Measurements from ENCODE around the gene HSD17B14. TPM values are rescaled to one million over a fixed set of nuclear protein-coding genes. Genes with fewer than 3 reads are reported as not detected.

Gene HSD17B14
- total and polyA plus RNA-seq, 2 of the 13 experiments (the other 11 are each of a cell fraction or from before 2014, with no cell fraction given) = 0.58 to 1.2 TPM

- no peak for TF ChIP-seq ZFP90 (CRISPR knock-in tag; IDR thresholded peaks at IDR 0.05; ENCODE audit: borderline replicate concordance)
- peak in 1 of 2 experiments; percentile 17; a peak in 2 of 4 replicates for TF ChIP-seq POLR2A (IDR thresholded peaks at IDR 0.05; ENCODE audit: insufficient read depth in 1 of 2, low read depth in 2 of 2, low read length in 2 of 2)
- no peak for TF ChIP-seq CBX2 (IDR thresholded peaks at IDR 0.05; ENCODE audit: low read depth, low read length)
- no peak for TF ChIP-seq CBX2 (CRISPR knock-in tag; IDR thresholded peaks at IDR 0.05; ENCODE audit: low read depth)
- TF ChIP-seq MTF2 (CRISPR knock-in tag; IDR thresholded peaks at IDR 0.05; ENCODE audit: borderline replicate concordance) = no peak
- TF ChIP-seq DNMT3B (CRISPR knock-in tag; conservative IDR thresholded peaks at IDR 0.05) = 0 out of 2 replicates have a peak, but pooled peaks have one; percentile 5
- no peak for TF ChIP-seq ZNF367 (CRISPR knock-in tag; IDR thresholded peaks at IDR 0.05; ENCODE audit: borderline replicate concordance)
These were observed 37.4 kb upstream of the HSD17B14 start (continued) for GRCh38 chr19:48873476-48874302.

DNA sequence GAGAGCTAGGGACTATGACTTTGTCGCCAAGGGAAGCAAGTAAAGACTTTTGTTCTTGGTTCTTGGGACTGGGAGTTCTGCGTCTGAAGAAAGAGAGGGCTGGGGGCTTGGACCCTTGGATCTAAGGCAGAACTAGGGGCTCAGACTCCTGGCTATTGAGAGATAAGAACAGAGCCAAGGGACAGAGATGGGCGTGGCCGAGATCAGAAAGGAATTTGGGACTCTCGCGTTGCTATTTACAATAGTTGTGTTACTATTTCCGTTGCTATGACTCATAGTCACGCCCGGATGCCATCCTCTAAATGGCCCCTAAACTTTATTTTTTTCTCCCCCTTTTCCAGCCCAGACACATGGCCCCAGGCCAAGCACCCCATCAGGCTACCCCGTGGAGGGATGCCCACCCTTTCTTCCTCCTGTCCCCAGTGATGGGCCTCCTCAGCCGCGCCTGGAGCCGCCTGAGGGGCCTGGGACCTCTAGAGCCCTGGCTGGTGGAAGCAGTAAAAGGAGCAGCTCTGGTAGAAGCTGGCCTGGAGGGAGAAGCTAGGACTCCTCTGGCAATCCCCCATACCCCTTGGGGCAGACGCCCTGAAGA lies 36.7 kb upstream of the HSD17B14 start:
- Histone ChIP-seq H3K27me3 (ENCODE audit: control insufficient read depth in 1 of 2, insufficient read depth in 2 of 2, low read length in 2 of 2) (no peaks in the 10 kb centered on the region; a peak in 1 of 5 replicates), H3K27ac (ENCODE audit: extremely low read length, insufficient read depth, low read length) (peak overlapping the region; percentile 99), H3K9me3 (ENCODE audit: low read length) (no peaks in the 10 kb centered on the region), H3K4me1 (ENCODE audit: insufficient read depth, low read length) (peaks cover 51% of the 10 kb centered on the region), H3K9ac (ENCODE audit: insufficient read depth, low read depth, low read length) (peak overlapping the region; percentile 100), H4K20me1 (ENCODE audit: insufficient read depth, low read length) (peaks cover 32% of the 10 kb centered on the region), H3K36me3 (replicated peaks in 1 of 2; ENCODE audit: control insufficient read depth in 1 of 2, insufficient read depth in 2 of 2, low read length in 2 of 2) (peaks cover 9 to 32% of the 10 kb centered on the region in 2 experiments), H3K4me2 (ENCODE audit: low read depth, low read length) (peak overlapping the region; percentile 97), H3K79me2 (ENCODE audit: insufficient read depth, low read length) (peaks cover 34% of the 10 kb centered on the region), H3K4me3 (replicated peaks in 1 of 3; ENCODE audit: insufficient read depth in 1 of 3, low read depth in 2 of 3, low read length in 3 of 3) (peak overlapping the region; percentile 93 to 97 (median 94)), H2AFZ (ENCODE audit: low read length) (no peak overlapping the region)
- intact Hi-C loops (cut with micrococcal nuclease; ENCODE audit: unreplicated experiment) = loop anchor here (10.0 kb wide), 1 partner anchor 92 kb away; the partner anchor contains the start of gene FTL
- ChIA-PET POLR2A (interaction anchor here (0.6 to 6.9 kb wide), 11 partner anchors 8 to 120 kb away, joined by 3 to 88 read pairs (median 17); partner anchors contain the start of genes FTL, GYS1, NUCB1 and RUVBL2), CTCF (ENCODE audit: low intra/inter-chr PET ratio, low total read pairs) (no interaction called here)
- ATAC-seq = peak; percentile 67
- in situ Hi-C loops (cut with HindIII; ENCODE audit: extremely low pct_ligation_motif_present, low pct_unique_long_range_greater_than_20kb) = loop anchor here (5.0 kb wide), 1 partner anchor 89 kb away; no protein-coding TSS in a partner anchor
- DNase-seq (ENCODE audit: low spot score) = peak; percentile 93
- 3% methylated on average over 14 of the region's 14 CpGs for WGBS (ENCODE audit: low lambda C conversion rate)
- BruUV-seq (replicated peaks) = no TSS peak
- FAIRE-seq = peak; percentile 71
- TF ChIP-seq ARID3A (IDR thresholded peaks at IDR 0.05; ENCODE audit: low read depth, low read length) (0 out of 2 replicates have a peak, but pooled peaks have one; percentile 38), ZNF296 (CRISPR knock-in tag; conservative IDR thresholded peaks at IDR 0.05) (no peak), FOXK1 (CRISPR knock-in tag; IDR thresholded peaks at IDR 0.05; ENCODE audit: borderline replicate concordance, low read depth) (peak; percentile 68; the same call in 1 of the 2 replicates), MNT (IDR thresholded peaks at IDR 0.05) (no peak), ISX (CRISPR knock-in tag; conservative IDR thresholded peaks at IDR 0.05) (no peak), SMAD3 (CRISPR knock-in tag; IDR thresholded peaks at IDR 0.05) (0 out of 2 replicates have a peak, but pooled peaks have one; percentile 8), NRL (CRISPR knock-in tag; IDR thresholded peaks at IDR 0.05; ENCODE audit: borderline replicate concordance) (no peak), ZNF350 (CRISPR knock-in tag; IDR thresholded peaks at IDR 0.05; ENCODE audit: borderline replicate concordance, low read depth) (no peak), SIX4 (CRISPR knock-in tag; IDR thresholded peaks at IDR 0.05) (peak; percentile 28; the same call in 1 of the 2 replicates)
- TF ChIP-seq, protein P1, sequence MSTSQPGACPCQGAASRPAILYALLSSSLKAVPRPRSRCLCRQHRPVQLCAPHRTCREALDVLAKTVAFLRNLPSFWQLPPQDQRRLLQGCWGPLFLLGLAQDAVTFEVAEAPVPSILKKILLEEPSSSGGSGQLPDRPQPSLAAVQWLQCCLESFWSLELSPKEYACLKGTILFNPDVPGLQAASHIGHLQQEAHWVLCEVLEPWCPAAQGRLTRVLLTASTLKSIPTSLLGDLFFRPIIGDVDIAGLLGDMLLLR (CRISPR knock-in tag; IDR thresholded peaks at IDR 0.05) = no peak

Data from HepG2 (cell line).